ENCODE data around the gene JADE1.

- TF ChIP-seq CTCF (IDR thresholded peaks at IDR 0.05; ENCODE audit: insufficient read depth, low read length, poor library complexity, severe bottlenecking) = no peak
- no peak for TF ChIP-seq EZH2phosphoT487 (conservative IDR thresholded peaks at IDR 0.05; ENCODE audit: low read length)
Observed at GRCh38 chr4:128812442-128813235, 3.1 kb downstream of the JADE1 start.
